Measurements from ENCODE around the gene ZBTB7C. TPM values are rescaled to one million over a fixed set of nuclear protein-coding genes. Genes with fewer than 3 reads are reported as not detected.

ZBTB7C gene
- total RNA-seq, 1 donor from 2014 or later: 13.0 TPM

GRCh38 chr18:48238206-48238605, 171.0 kb downstream of the ZBTB7C start:
- no peak overlapping the region for H3K4me3 Mint-ChIP-seq
- H3K27ac Mint-ChIP-seq: peak overlapping the region; percentile 20
- H3K36me3 Mint-ChIP-seq: no peaks in the 10 kb centered on the region
- H3K27me3 Mint-ChIP-seq: no peaks in the 10 kb centered on the region
- no peaks in the 10 kb centered on the region for H3K9me3 Mint-ChIP-seq
- H3K4me1 Mint-ChIP-seq (ENCODE audit: unreplicated experiment): peaks cover 5% of the 10 kb centered on the region
- TF ChIP-seq CTCF (conservative IDR thresholded peaks at IDR 0.05): no peak
- DNase-seq (ENCODE audit: extremely low spot score, unreplicated experiment): no peak

GRCh38 chr18:48236822-48237221, 172.4 kb downstream of the ZBTB7C start:
- Mint-ChIP-seq H3K27ac (no peak overlapping the region), H3K27me3 (no peaks in the 10 kb centered on the region), H3K4me3 (no peak overlapping the region), H3K9me3 (no peaks in the 10 kb centered on the region), H3K4me1 (ENCODE audit: unreplicated experiment) (peaks cover 5% of the 10 kb centered on the region), H3K36me3 (no peaks in the 10 kb centered on the region)
- no peak for TF ChIP-seq CTCF (conservative IDR thresholded peaks at IDR 0.05)
- no peak for DNase-seq (ENCODE audit: extremely low spot score, unreplicated experiment)

GRCh38 chr18:48230467-48231113, 178.6 kb downstream of the ZBTB7C start:
- no peak for DNase-seq (ENCODE audit: extremely low spot score, unreplicated experiment)
- H3K9me3 Mint-ChIP-seq: no peaks in the 10 kb centered on the region
- H3K4me3 Mint-ChIP-seq: no peak overlapping the region
- TF ChIP-seq CTCF (conservative IDR thresholded peaks at IDR 0.05): peak; percentile 84
- no peaks in the 10 kb centered on the region for H3K27me3 Mint-ChIP-seq
- no peaks in the 10 kb centered on the region for H3K36me3 Mint-ChIP-seq
- peaks cover 17% of the 10 kb centered on the region for H3K4me1 Mint-ChIP-seq (ENCODE audit: unreplicated experiment)
- H3K27ac Mint-ChIP-seq: peak overlapping the region; percentile 54

- DNase-seq (ENCODE audit: extremely low spot score, unreplicated experiment): no peak
- no peak overlapping the region for H3K27ac Mint-ChIP-seq
- peak; percentile 31 for TF ChIP-seq CTCF (conservative IDR thresholded peaks at IDR 0.05)
- H3K27me3 Mint-ChIP-seq: no peaks in the 10 kb centered on the region
- H3K9me3 Mint-ChIP-seq: no peaks in the 10 kb centered on the region
- H3K4me3 Mint-ChIP-seq: no peak overlapping the region
- peaks cover 17% of the 10 kb centered on the region for H3K4me1 Mint-ChIP-seq (ENCODE audit: unreplicated experiment)
- no peaks in the 10 kb centered on the region for H3K36me3 Mint-ChIP-seq
Measured at GRCh38 chr18:48229552-48229981, 179.6 kb downstream of the ZBTB7C start.

GRCh38 chr18:48228841-48229240, 180.3 kb downstream of the ZBTB7C start:
- Mint-ChIP-seq H3K4me3 (no peak overlapping the region), H3K36me3 (no peaks in the 10 kb centered on the region), H3K9me3 (no peaks in the 10 kb centered on the region), H3K27me3 (no peaks in the 10 kb centered on the region), H3K27ac (no peak overlapping the region), H3K4me1 (ENCODE audit: unreplicated experiment) (peaks cover 17% of the 10 kb centered on the region)
- DNase-seq (ENCODE audit: extremely low spot score, unreplicated experiment): no peak
- no peak for TF ChIP-seq CTCF (conservative IDR thresholded peaks at IDR 0.05)

All from type B pancreatic cell (in vitro differentiated cells).